Stomach (tissue), 9 donors: Measurements from ENCODE around the gene DLGAP1. TPM values are rescaled to one million over a fixed set of nuclear protein-coding genes. Genes with fewer than 3 reads are reported as not detected.

Source experiments
- DNase-seq, 2 donors: peaks; one replicate each; pipeline versions ENCODE4 v3.0.0 to v3.0.0-alpha.2; 2013 to 2019
- H3K27ac ChIP-seq, 5 donors: fragments of 200-600 bp in 4 of 5; sonication (generic) in 4 of 5; one replicate each; pipeline ENCODE4 v1.5.1; 2013 to 2019; ENCODE audit warnings: mild to moderate bottlenecking in 1 of 5, moderate library complexity in 1 of 5
- H3K27me3 ChIP-seq, 3 donors: fragments of 200-600 bp; sonication (generic); one replicate each; pipeline ENCODE4 v1.5.1; 2017 to 2019; ENCODE audit warnings: mixed run types in 1 of 3
- H3K36me3 ChIP-seq, 4 donors: fragments of 200-600 bp; sonication (generic); 1 replicate in 3 of 4; 2 replicates in 1 of 4; pipeline ENCODE4 v1.5.1; 2016 to 2019
- H3K4me1 ChIP-seq, 4 donors: fragments of 200-600 bp; sonication (generic); one replicate each; pipeline ENCODE4 v1.5.1; 2016 to 2019
- H3K4me3 ChIP-seq, 4 donors: fragments of 200-600 bp; sonication (generic) in 3 of 4; one replicate each; pipeline ENCODE4 v1.5.1; 2016 to 2019; ENCODE audit warnings: mild to moderate bottlenecking in 1 of 4
- H3K9me3 ChIP-seq, 4 donors: fragments of 200-600 bp; sonication (generic); one replicate each; pipeline ENCODE4 v1.5.1; 2016 to 2019
- EP300 ChIP-seq: sonication (generic); formaldehyde crosslinking; IDR thresholded peaks from one replicate; pipeline ENCODE4 v1.6.1; 2017; ENCODE audit warnings: antibody characterized with exemption
- POLR2A ChIP-seq, 4 donors: fragments of 450-650 bp; IDR thresholded peaks; one replicate each; pipeline ENCODE4 v1.6.1; 2016; ENCODE audit warnings: antibody characterized with exemption in 4 of 4, control low read depth in 2 of 4, mild to moderate bottlenecking in 1 of 4, moderate library complexity in 1 of 4
- POLR2AphosphoS5 ChIP-seq, 3 donors: sonication (generic); formaldehyde crosslinking; IDR thresholded peaks; one replicate each; pipeline ENCODE4 v1.6.1; 2016; ENCODE audit warnings: antibody characterized with exemption in 3 of 3
- WGBS, 5 donors: extraction: QIAGEN DNeasy Blood & Tissue Kit in 3 of 5; methylation state at CpG; one replicate each; pipeline versions ENCODE4 v1.1.5 to v1.1.7; 2013 to 2018; 5-methylcytosine and 5-hydroxymethylcytosine counted together
- intact Hi-C: fragments of 100-400 bp; cut with DNase I; formaldehyde crosslinking; loops from one replicate; pipeline ENCODE4 v1.15.1; 2023; ENCODE audit warnings: low total_unique reads
- polyA plus RNA-seq, 3 donors: library from polyadenylated mRNA; stranded (reverse); fragments of 200-250 nt; gene quantifications; one replicate each; pipeline ENCODE4 v1.2.3, GENCODE V29; 2013
- total RNA-seq, 5 donors: library from RNA; depleted of rRNA; stranded (reverse); fragments of >200 nt; gene quantifications; one replicate each; pipeline versions ENCODE4 v1.1.0 to v1.2.3, GENCODE V29; 2014 to 2016
- TF ChIP-seq, protein P1 (sequence below), 7 experiments: fragments of 450-650 bp in 4 of 7; fragments of 200-600 bp in 3 of 7; sonication (generic) in 3 of 7; IDR thresholded peaks; one replicate each; pipeline ENCODE4 v1.5.1; 2016 to 2019; ENCODE audit warnings: antibody characterized with exemption in 7 of 7, control low read depth in 2 of 7, mild to moderate bottlenecking in 1 of 7
- donor health status: healthy with polysubstance abuse.
- donor health status: Bipolar disorder and iron deficiency.
- donor health status: healthy.

The DLGAP1 gene
- total and polyA plus RNA-seq, 8 donors: 0.06 to 7.0 (median 1.3) TPM; not detected in 1

GRCh38 chr18:3832025-3832638 lies 623.0 kb downstream of the DLGAP1 start:
- TF ChIP-seq POLR2AphosphoS5 (IDR thresholded peaks at IDR 0.05): no peak
- TF ChIP-seq POLR2A (IDR thresholded peaks at IDR 0.05): no peak
- no peak for TF ChIP-seq EP300
- TF ChIP-seq, protein P1, sequence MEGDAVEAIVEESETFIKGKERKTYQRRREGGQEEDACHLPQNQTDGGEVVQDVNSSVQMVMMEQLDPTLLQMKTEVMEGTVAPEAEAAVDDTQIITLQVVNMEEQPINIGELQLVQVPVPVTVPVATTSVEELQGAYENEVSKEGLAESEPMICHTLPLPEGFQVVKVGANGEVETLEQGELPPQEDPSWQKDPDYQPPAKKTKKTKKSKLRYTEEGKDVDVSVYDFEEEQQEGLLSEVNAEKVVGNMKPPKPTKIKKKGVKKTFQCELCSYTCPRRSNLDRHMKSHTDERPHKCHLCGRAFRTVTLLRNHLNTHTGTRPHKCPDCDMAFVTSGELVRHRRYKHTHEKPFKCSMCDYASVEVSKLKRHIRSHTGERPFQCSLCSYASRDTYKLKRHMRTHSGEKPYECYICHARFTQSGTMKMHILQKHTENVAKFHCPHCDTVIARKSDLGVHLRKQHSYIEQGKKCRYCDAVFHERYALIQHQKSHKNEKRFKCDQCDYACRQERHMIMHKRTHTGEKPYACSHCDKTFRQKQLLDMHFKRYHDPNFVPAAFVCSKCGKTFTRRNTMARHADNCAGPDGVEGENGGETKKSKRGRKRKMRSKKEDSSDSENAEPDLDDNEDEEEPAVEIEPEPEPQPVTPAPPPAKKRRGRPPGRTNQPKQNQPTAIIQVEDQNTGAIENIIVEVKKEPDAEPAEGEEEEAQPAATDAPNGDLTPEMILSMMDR (IDR thresholded peaks at IDR 0.05): no peak
- no peak for DNase-seq
- Histone ChIP-seq H3K36me3 (no peaks in the 10 kb centered on the region), H3K4me3 (no peak overlapping the region), H3K27me3 (no peaks in the 10 kb centered on the region), H3K9me3 (no peaks in the 10 kb centered on the region), H3K27ac (no peak overlapping the region), H3K4me1 (no peaks in the 10 kb centered on the region)
- WGBS, 5 donors: 57 to 89% (median 77%) methylated on average over 6 of the region's 6 CpGs
- intact Hi-C loops: no loop called here

GRCh38 chr18:3830604-3831003 lies 624.5 kb downstream of the DLGAP1 start:
- DNase-seq: no peak
- 79 to 95% (median 85%) methylated on average over 1 of the region's 1 CpG for WGBS, 5 donors
- intact Hi-C loops: no loop called here
- TF ChIP-seq EP300 (no peak), POLR2A (IDR thresholded peaks at IDR 0.05) (no peak), POLR2AphosphoS5 (IDR thresholded peaks at IDR 0.05) (no peak)
- TF ChIP-seq, protein P1 (IDR thresholded peaks at IDR 0.05): no peak
- Histone ChIP-seq H3K27me3 (no peaks in the 10 kb centered on the region), H3K4me3 (no peak overlapping the region), H3K36me3 (no peaks in the 10 kb centered on the region), H3K4me1 (no peaks in the 10 kb centered on the region), H3K9me3 (no peaks in the 10 kb centered on the region), H3K27ac (no peak overlapping the region)

DNA sequence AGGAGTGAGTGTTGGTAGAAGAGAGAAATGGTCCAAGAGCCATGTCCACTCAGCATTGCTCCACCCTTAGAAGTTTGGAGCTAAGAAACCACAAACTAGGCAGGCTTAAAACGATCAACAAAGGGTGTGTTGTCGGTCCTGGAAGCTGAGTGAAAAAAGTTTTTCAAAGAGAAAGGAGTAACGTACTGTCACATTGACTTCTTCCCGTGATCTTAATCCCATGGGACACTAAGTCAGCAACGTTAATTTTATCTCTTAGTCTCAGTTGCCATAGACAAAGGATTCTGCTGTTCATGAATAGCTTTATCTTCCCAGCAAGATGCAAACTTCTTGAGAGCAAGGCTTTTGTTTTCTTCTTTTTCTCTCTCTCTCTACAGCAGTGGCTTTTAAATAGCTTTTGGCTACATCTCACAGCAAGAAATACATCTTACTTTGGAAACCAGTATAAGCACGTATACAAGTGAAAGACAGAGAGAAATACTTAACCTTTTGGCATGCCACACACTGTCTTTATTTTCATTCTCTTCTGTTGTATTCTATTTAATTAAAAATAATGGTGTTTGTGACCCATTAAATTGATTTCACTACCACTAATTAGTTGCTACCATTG lies 627.8 kb downstream of the DLGAP1 start:
- H3K27ac ChIP-seq: no peak overlapping the region
- no peaks in the 10 kb centered on the region for H3K27me3 ChIP-seq
- no peaks in the 10 kb centered on the region for H3K36me3 ChIP-seq
- no peaks in the 10 kb centered on the region for H3K9me3 ChIP-seq
- no peak for DNase-seq
- intact Hi-C loops: no loop called here
- no peaks in the 10 kb centered on the region for H3K4me1 ChIP-seq
- no peak for TF ChIP-seq POLR2A (IDR thresholded peaks at IDR 0.05)
- TF ChIP-seq EP300: no peak
- TF ChIP-seq, protein P1 (IDR thresholded peaks at IDR 0.05): no peak
- TF ChIP-seq POLR2AphosphoS5 (IDR thresholded peaks at IDR 0.05): no peak
- WGBS, 5 donors: 36 to 53% (median 41%) methylated on average over 6 of the region's 6 CpGs
- no peak overlapping the region for H3K4me3 ChIP-seq

- intact Hi-C loops: no loop called here
- WGBS, 5 donors: 90 to 98% (median 92%) methylated on average over 4 of the region's 4 CpGs
- H3K27me3 ChIP-seq: no peaks in the 10 kb centered on the region
Observed at GRCh38 chr18:3826021-3826420, 629.1 kb downstream of the DLGAP1 start.

More at GRCh38 chr18:3826021-3826420, 629.1 kb downstream of the DLGAP1 start:
- no peaks in the 10 kb centered on the region for H3K9me3 ChIP-seq
- no peak overlapping the region for H3K27ac ChIP-seq
- H3K4me3 ChIP-seq: no peak overlapping the region
- no peaks in the 10 kb centered on the region for H3K36me3 ChIP-seq
- no peak for TF ChIP-seq EP300
- TF ChIP-seq, protein P1 (IDR thresholded peaks at IDR 0.05): no peak
- TF ChIP-seq POLR2AphosphoS5 (IDR thresholded peaks at IDR 0.05): no peak
- no peak for TF ChIP-seq POLR2A (IDR thresholded peaks at IDR 0.05)
- peaks cover 0 to 9% (median 3%) of the 10 kb centered on the region in 4 donors for H3K4me1 ChIP-seq
- DNase-seq: no peak
